Activated naive CD8-positive, alpha-beta T cell treated with anti-CD3 and anti-CD28 coated beads, Interleukin-2, amount 10 ng/mL, durations not matched to agents 7 days and 5 days (primary cell): ENCODE data around the gene FAIM. TPM values are rescaled to one million over a fixed set of nuclear protein-coding genes. Genes with fewer than 3 reads are reported as not detected.
"Not testable (repeated sequence)": the region's sequence is repeated elsewhere in the genome, so short reads cannot be mapped to it uniquely, and the experiment has no call there.

ENCODE experiments used
- ATAC-seq: fragments of 150-1000 bp; cut with Tn5 transposase; one replicate; pipeline ENCODE4 v1.10.0; 2021; ENCODE audit warnings: low read depth, moderate library complexity
- POLR2A ChIA-PET: fragments of 350-600 bp; sonication (Branson Sonifier 250); formaldehyde crosslinking; loops from one replicate; lab custom pipeline; 2021; ENCODE audit warnings: antibody characterized with exemption; lab: Charles Lee
- DNase-seq: peaks from one replicate; pipeline ENCODE4 v3.0.0; 2021
- H3K27ac Mint-ChIP-seq: one replicate; pipeline ENCODE4 v1.8.0; 2022; ENCODE audit warnings: mild to moderate bottlenecking, mixed read lengths
- H3K27me3 Mint-ChIP-seq: one replicate; pipeline ENCODE4 v1.8.0; 2022; ENCODE audit warnings: mild to moderate bottlenecking, moderate library complexity, mixed read lengths
- H3K36me3 Mint-ChIP-seq: one replicate; pipeline ENCODE4 v1.8.0; 2021; ENCODE audit warnings: mild to moderate bottlenecking, mixed read lengths
- H3K4me1 Mint-ChIP-seq: one replicate; pipeline ENCODE4 v1.8.0; 2021; ENCODE audit warnings: mixed read lengths
- H3K4me3 Mint-ChIP-seq: one replicate; pipeline ENCODE4 v1.8.0; 2022; ENCODE audit warnings: mild to moderate bottlenecking, moderate library complexity, mixed read lengths
- H3K9me3 Mint-ChIP-seq: one replicate; pipeline ENCODE4 v1.8.0; 2021; ENCODE audit warnings: mixed read lengths
- total RNA-seq, 2 experiments: library from RNA; stranded (reverse); gene quantifications; one replicate each; pipeline ENCODE4 v1.2.3, GENCODE V29; 2021

FAIM gene
- total RNA-seq, 2 experiments from 2014 or later: 2.7 to 5.2 TPM

DNA sequence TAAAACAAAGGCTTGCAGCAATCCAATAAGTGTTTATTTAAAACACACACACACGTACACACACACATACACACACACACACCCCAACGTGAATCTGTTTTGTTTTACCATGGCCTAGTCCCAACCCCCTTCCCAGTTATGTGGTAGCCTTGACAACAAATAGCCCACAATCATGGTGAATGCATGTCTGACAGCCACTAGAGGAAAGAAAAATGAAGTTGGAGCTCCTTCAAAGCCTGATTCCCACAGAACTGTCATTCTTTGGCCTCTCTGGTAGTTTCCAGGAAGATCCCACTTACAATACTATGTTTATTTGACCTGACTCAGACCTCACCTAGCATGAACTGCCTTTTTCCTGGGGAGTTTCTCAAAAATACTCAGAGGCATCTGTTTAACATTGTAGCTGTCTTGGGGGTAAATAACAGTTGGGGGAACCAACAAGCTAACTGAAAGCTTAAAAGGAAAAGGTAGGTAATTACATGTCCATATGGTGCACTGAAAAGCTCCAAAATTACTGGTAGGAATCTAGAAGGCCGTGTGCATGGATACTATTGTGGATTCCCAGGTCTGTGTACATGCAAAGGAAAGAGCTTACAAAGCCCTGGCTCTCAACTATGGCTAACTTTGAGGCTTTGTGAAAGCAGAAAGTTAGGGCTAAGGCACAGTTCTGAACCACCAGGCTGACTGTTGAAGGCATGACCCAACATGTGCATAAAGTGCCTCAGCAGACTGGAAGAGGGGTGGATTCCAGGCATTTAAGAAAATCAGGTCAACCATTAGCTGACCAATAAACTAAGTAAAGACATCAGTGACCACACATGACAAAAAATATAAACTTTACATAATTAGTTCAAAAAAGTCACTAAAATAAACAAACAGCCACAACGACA lies 65.3 kb downstream of the FAIM start:
- Mint-ChIP-seq H3K4me1 (no peaks in the 10 kb centered on the region), H3K4me3 (no peak overlapping the region), H3K9me3 (peaks cover 4% of the 10 kb centered on the region), H3K27ac (no peak overlapping the region), H3K36me3 (peaks cover 20% of the 10 kb centered on the region), H3K27me3 (no peaks in the 10 kb centered on the region)
- DNase-seq: no peak
- POLR2A ChIA-PET: no interaction called here
- ATAC-seq: no peak

DNA sequence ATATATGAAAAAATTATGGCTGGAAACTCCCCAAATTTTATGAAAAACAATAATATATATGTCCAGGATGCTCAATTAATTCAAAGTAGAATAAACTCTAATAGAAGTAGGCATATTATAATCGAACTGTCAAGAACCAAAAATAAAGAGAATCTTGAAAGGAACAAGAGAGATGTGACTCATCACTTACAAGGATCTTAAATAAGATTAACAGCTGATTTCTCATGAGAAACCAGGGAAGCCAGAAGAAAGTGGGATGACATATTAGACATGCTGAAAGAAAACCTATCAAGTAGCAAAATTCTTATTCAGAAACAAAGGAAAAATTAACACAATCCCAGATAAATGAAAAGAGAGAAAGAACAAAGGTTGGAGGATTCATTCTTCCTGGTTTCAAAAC lies 66.8 kb downstream of the FAIM start:
- H3K4me1 Mint-ChIP-seq: no peaks in the 10 kb centered on the region
- ATAC-seq (no peak), DNase-seq (no peak)
- POLR2A ChIA-PET: no interaction called here
- peaks cover 4% of the 10 kb centered on the region for H3K9me3 Mint-ChIP-seq
- no peaks in the 10 kb centered on the region for H3K27me3 Mint-ChIP-seq
- H3K4me3 Mint-ChIP-seq: no peak overlapping the region
- H3K36me3 Mint-ChIP-seq: peaks cover 20% of the 10 kb centered on the region
- H3K27ac Mint-ChIP-seq: no peak overlapping the region

DNA sequence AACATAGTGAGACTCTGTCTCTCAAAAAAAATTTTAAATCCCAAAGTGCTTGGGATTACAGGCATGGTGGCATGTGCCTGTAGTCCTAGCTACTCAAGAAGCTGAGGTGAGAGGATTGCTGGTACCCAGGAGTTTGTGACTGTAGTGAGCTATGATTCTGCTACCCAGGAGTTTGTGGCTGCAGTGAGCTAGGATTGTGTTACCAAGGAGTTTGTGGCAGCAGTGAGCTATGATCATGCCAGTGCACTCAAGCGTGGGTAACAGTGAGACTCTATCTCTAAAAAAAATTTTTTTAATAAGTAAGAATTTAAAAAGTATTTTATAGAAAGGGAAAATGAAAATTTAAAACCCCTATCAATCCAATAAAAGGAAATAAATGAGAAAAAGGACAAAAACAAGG lies 69.5 kb downstream of the FAIM start:
- Mint-ChIP-seq H3K9me3 (peaks cover 4% of the 10 kb centered on the region), H3K27me3 (no peaks in the 10 kb centered on the region), H3K4me3 (no peak overlapping the region), H3K36me3 (peaks cover 19% of the 10 kb centered on the region), H3K4me1 (no peaks in the 10 kb centered on the region), H3K27ac (no peak overlapping the region)
- ATAC-seq: no peak
- DNase-seq: no peak
- POLR2A ChIA-PET: no interaction called here

DNA sequence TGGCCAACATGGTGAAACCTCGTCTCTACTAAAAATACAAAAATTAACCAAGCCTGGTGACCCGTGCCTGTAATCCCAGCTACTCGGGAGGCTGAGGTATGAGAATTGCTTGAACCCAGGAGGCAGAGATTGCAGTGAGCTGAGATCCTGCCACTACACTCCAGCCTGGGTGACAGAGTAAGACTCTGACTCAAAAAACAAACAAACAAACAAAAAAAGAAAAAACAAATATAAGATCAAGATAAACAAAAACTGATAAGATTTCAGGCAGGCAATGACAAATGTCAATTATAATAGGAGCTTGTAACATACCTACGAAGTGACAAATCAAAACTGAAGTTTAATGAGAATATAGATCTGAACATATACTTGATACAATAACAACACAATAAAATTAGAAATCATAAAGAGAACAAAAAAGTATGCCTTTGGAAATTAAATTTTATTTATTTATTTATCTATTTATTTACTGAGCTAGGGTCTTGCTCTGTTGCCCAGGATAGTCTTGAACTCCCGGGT lies 70.4 kb downstream of the FAIM start:
- no peaks in the 10 kb centered on the region for H3K27me3 Mint-ChIP-seq
- POLR2A ChIA-PET: no interaction called here
- no peaks in the 10 kb centered on the region for H3K4me1 Mint-ChIP-seq
- H3K9me3 Mint-ChIP-seq: peaks cover 4% of the 10 kb centered on the region
- H3K27ac Mint-ChIP-seq: no peak overlapping the region
- DNase-seq (no peak), ATAC-seq (no peak)
- H3K36me3 Mint-ChIP-seq: peaks cover 14% of the 10 kb centered on the region
- H3K4me3 Mint-ChIP-seq: no peak overlapping the region

GRCh38 chr3:138680974-138681373 lies 72.4 kb downstream of the FAIM start:
- H3K36me3 Mint-ChIP-seq, H3K27me3 Mint-ChIP-seq, H3K9me3 Mint-ChIP-seq, H3K4me1 Mint-ChIP-seq, ATAC-seq, DNase-seq, POLR2A ChIA-PET, H3K27ac Mint-ChIP-seq, H3K4me3 Mint-ChIP-seq: not testable (repeated sequence)

DNA sequence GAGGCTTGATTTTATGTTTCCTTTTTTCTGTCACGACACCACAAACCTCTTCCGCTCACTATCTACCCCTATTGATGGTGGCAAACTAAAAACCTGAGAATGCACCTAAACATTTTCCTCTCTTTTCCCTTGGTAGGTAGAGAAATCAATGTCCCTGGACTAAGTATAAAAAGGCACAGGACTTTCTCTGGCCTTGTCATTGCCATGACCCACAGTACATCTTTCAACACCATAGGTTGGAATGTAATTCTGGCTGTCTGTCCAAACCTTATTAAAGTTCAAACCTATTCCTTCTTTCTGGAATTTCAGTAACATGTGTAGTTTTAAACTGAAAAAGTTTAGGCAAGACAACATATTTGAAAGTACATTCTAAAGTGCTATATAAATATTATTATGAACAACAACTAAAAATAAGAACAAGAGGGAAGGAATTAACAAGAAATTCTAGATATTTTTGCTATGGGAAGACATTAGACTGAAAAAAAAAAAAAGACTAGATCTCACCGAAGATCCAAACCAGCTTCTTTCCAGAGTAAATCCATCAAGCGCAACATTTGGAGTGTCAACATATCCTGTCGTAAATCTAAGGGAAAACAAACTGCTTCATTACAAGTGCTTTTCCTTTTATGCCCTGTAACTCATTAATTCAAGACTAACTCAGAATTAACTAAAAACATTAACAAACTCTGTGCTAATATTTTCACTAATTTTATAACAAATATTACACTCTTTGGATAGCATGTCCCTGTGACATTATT lies 73.1 kb downstream of the FAIM start:
- no peak for ATAC-seq
- POLR2A ChIA-PET: no interaction called here
- Mint-ChIP-seq H3K4me1 (peaks cover 2% of the 10 kb centered on the region), H3K36me3 (peaks cover 1% of the 10 kb centered on the region), H3K27ac (no peak overlapping the region), H3K9me3 (no peaks in the 10 kb centered on the region), H3K4me3 (no peak overlapping the region), H3K27me3 (no peaks in the 10 kb centered on the region)
- no peak for DNase-seq

DNA sequence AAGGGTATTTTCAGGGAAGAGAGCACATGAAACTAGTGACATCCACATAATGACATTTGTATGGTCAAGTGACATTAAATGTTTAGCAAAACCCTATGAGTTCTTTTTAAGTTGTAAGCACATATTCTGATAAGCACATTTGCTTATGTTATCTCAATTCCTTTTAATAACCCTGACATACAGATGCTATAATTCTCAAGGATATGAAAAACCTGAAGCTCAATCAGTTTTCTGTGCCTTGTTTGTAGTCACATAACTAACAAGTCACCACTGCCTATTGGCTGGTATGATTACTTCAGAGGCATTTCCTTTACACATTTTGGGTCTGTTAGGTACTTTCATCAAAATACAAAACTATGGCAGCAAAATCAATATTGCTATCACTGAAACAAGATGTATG lies 74.1 kb downstream of the FAIM start:
- no peak for ATAC-seq
- POLR2A ChIA-PET: no interaction called here
- H3K27ac Mint-ChIP-seq: no peak overlapping the region
- no peaks in the 10 kb centered on the region for H3K9me3 Mint-ChIP-seq
- no peak for DNase-seq
- peaks cover 7% of the 10 kb centered on the region for H3K4me1 Mint-ChIP-seq
- H3K4me3 Mint-ChIP-seq: no peak overlapping the region
- H3K27me3 Mint-ChIP-seq: no peaks in the 10 kb centered on the region
- peaks cover 1% of the 10 kb centered on the region for H3K36me3 Mint-ChIP-seq

Other genes starting within 250 kb of the FAIM start
- under 1 TPM; 0.19 to 0.26 TPM for gene ESYT3, start 174.2 kb upstream of the FAIM start, total RNA-seq
- gene CEP70, start 14.5 kb upstream of the FAIM start, total RNA-seq: 10 to 100 TPM; 24.9 to 28.3 TPM
- gene PIK3CB, start 226.2 kb downstream of the FAIM start, total RNA-seq: 10 to 100 TPM; 14.3 to 17.6 TPM